H54 (cell line): ENCODE data around the gene KCNMB2.
"Not testable (repeated sequence)": the region's sequence is repeated elsewhere in the genome, so short reads cannot be mapped to it uniquely, and the experiment has no call there.

Source experiments
- DNase-seq: peaks from one replicate; pipeline ENCODE4 v3.0.0; 2011; ENCODE audit warnings: low spot score, mixed read lengths; ENCODE audit not compliant: insufficient read length
- FAIRE-seq: peaks from 3 replicates; lab custom pipeline; 2011; peaks lifted over from hg19 to GRCh38; lab: Jason Lieb, UNC
- POLR2A ChIP-seq: IDR thresholded peaks from 2 replicates; pipeline ENCODE4 v1.6.1; 2011; ENCODE audit warnings: low read depth, mild to moderate bottlenecking, low read length

Gene KCNMB2

DNA sequence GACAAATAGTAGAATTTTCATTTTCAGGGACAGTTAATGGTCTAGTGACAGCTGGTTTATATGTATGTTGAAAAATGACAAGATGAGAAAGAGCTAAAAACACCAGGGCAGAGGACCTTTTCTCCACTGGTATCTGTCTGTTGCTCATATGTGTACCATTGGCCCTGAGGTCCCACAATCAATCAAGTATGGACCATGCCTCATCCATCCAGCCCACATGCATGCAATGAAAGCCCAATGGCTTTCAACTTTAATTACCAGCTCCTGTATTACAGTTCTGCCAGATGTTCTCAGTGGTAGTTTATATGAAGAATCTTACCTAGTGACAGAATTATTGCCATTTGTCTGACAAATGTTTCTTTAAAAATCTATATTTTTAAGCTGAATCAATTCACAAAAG is 301.3 kb downstream of the KCNMB2 start:
- FAIRE-seq (no peak), DNase-seq (no peak)
- no peak for TF ChIP-seq POLR2A

DNA sequence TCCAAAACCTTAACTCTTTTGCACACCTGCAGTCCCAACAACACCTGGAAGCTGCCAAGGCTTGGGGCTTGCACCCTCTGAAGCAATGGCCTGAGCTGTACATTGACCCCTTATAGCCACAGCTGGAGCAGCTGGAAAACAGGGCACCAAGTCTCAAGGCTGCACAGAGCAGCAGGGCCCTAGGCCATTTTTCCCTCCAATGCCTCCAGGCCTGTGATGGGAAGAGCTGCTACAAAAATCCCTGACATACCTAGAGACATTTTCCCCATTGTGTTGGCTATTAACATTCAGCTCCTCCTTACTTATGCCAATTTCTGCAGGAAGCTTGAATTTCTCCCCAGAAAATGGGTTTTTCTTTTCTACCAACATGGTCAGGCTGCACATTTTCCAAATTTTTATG is 304.4 kb downstream of the KCNMB2 start:
- FAIRE-seq (no peak), DNase-seq (no peak)
- TF ChIP-seq POLR2A: no peak

- DNase-seq (no peak), FAIRE-seq (no peak)
- no peak for TF ChIP-seq POLR2A
Observed at GRCh38 chr3:178841011-178841410, 304.8 kb downstream of the KCNMB2 start.

GRCh38 chr3:178844916-178845315 is 308.7 kb downstream of the KCNMB2 start:
- DNase-seq (no peak), FAIRE-seq (no peak)
- no peak for TF ChIP-seq POLR2A

- no peak for TF ChIP-seq POLR2A
- FAIRE-seq (peak; percentile 41), DNase-seq (no peak)
Observed at GRCh38 chr3:178845420-178846118, 309.3 kb downstream of the KCNMB2 start.

- no peak for FAIRE-seq
- TF ChIP-seq POLR2A: no peak
- no peak for DNase-seq
Observed at GRCh38 chr3:178847190-178847589, 311.0 kb downstream of the KCNMB2 start.

DNA sequence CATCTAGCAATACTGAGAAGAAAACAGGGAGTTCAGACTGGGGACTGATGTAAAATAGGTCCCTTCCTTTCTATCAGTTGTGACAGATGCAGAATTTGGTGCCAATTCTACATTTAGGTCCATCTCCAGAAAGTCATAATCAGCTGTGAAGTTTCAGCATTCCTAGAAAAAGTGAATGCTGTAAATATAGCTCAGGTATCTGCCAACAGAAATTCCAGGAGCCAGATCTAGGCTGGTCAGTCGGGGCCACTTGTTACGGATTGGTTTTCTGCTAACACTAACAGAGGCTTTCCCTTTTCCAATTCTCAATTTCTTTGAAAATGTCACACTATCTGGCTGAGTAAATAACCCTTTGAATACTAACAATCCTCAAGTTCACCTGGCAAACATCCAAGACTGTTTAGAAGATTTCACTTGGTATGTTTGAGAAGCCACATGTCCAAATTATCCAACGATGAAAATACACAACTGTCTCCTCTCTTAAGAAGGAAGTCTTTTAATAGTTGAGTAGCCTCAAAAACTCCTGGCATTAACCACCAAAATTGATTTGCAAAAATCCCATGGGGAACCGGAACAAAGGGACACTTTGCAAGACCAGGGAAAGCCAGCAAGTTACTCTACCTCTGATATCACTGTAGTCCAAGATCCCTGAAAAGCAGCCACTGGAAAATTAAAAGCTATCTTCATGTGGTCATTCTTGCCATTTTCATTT is 313.1 kb downstream of the KCNMB2 start:
- FAIRE-seq (no peak), DNase-seq (no peak)

DNA sequence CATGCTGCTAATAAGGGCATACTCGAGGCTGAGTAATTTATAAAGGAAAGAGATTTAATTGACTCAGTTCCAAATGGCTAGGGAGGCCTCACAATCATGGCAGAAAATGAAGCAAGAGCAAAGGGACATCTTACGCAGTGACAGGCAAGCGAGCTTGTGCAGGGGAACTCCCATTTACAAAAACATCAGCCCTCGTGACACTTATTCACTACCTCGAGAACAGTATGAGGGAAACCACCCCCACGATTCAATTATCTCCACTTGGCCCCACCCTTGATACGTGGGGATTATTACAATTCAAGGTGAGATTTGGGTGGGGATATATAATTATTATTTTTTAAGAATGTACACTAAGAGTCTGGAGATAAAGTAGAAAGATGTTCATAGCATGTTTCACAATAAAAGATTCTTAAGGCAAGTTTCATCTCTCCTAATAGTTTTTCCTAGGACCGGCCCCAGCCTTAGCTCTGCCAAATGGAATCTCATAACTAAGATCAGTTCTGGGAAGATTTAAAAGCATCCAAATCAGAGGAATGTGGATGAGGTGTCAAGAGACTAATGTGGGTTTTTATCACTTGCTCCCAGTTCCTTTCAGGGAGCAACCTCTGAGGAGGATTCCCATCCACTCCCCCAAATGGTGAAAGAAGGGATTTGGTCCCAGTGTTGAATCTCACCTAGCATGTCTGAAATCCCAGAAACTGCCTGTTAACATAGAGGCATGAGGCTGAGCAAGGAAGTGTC is 314.4 kb downstream of the KCNMB2 start:
- DNase-seq: no peak
- TF ChIP-seq POLR2A: no peak
- FAIRE-seq: no peak

More for the DNA sequence above, 313.1 kb downstream of the KCNMB2 start:
- no peak for TF ChIP-seq POLR2A

- FAIRE-seq: no peak
- TF ChIP-seq POLR2A: no peak
- no peak for DNase-seq
Observed at GRCh38 chr3:178851564-178851963, 315.3 kb downstream of the KCNMB2 start.

DNA sequence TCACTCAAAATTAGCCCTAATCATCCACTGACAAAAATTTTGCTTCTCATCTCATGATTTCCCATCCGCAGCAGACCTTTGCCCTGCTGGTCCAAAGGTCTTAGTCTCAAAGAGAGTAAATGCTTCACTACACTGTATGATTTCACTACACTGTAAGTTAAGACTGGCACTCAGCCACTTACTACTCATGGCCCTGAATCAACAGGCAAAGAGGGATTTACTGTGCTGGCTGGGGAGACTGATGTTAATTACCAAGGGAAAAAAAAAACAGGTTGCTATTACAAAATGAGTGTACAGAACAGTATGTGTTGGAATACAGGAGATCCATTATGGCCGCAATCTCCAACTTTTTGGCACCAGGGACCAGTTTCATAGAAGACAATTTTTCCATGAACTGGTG is 320.6 kb downstream of the KCNMB2 start:
- no peak for DNase-seq
- no peak for FAIRE-seq
- TF ChIP-seq POLR2A: no peak

DNA sequence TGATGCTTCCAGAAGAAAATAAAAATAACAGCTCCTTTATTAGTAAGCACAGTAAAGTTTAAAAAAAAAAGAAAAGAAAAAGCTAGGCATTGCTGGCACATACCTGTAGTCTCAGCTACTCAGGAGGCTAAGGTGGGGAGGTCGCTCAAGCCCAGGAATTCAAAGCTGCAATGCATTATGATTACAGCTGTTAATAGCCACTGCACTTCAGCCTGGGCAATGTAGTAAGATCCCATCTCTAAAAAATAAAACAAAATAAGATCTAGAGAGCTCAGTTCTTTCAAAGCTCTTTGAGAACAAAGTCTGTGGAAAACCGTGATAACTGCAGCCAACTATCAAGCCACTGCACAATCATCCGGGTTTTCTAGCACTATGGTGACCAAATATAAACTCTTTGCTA is 323.1 kb downstream of the KCNMB2 start:
- no peak for TF ChIP-seq POLR2A
- no peak for DNase-seq
- FAIRE-seq: no peak

DNA sequence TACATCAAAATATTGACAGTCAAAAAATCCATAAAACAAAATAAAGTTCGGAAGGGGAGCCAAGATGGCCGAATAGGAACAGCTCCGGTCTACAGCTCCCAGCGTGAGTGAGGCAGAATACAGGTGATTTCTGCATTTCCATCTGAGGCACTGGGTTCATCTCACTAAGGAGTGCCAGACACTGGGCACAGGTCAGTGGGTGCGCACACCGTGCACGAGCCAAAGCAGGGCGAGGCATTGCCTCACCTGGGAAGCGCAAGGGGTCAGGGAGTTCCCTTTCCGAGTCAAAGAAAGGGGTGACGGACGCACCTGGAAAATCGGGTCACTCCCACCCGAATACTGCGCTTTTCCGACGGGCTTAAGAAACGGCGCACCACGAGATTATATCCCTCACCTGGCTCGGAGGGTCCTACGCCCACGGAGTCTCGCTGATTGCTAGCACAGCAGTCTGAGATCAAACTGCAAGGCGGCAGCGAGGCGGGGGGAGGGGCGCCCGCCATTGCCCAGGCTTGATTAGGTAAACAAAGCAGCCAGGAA is 323.7 kb downstream of the KCNMB2 start:
- not testable (repeated sequence) for FAIRE-seq

DNA sequence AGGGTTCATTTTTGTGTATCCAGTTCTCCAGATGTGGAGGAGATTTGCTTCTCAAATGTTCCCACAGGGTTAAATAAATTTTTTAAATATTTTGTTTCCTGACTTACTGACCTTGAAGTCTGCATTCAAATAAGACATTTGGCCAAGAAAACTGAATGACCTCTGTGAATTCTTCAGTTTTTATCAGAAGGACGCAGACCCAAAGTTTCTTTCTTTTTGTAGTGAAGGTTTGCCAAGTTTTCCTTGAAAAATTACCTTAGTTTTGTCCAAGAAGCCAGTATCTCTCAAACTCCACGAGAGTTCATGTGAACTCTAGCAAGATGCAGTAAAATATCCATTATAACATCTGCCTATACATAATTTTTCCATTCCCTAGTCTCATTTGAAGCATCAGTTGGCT is 332.4 kb downstream of the KCNMB2 start:
- no peak for TF ChIP-seq POLR2A
- FAIRE-seq (no peak), DNase-seq (no peak)

More for the DNA sequence above, 323.7 kb downstream of the KCNMB2 start:
- DNase-seq: not testable (repeated sequence)

DNA sequence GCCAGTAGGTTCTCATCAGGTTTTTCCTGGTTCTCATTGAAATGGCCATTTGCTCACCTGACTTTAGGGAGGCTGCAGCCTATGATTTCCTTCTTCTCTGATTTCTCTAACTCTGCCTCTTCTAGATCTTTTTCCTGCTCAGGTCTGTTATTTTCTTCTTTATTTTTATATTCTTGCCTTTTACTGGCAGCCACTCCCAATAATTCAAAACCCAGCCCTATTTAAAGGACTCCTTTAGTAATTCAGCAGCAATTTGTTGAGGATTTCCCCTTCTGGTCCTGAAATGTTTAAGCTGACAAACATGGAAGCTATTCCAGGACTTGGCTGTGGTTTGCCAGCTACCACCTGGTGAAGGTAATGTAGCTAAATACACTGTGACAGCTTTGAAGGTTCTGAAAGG is 333.8 kb downstream of the KCNMB2 start:
- no peak for DNase-seq
- TF ChIP-seq POLR2A: no peak
- FAIRE-seq: no peak
